Stimulated activated CD4-positive, alpha-beta T cell treated with anti-CD3 and anti-CD28 coated beads, TNF-alpha, amount 100 ng/mL, for 4 hours (primary cell): ENCODE results near the gene BANP.
"Not testable (repeated sequence)": the region's sequence is repeated elsewhere in the genome, so short reads cannot be mapped to it uniquely, and the experiment has no call there.

Experiments used
- DNase-seq, 3 experiments: peaks; one replicate each; pipeline ENCODE4 v3.0.0-alpha.2; 2020; ENCODE audit warnings: low read depth in 3 of 3

The BANP gene

GRCh38 chr16:88028177-88028930 lies 77.1 kb downstream of the BANP start:
- not testable (repeated sequence) for DNase-seq

- no peak for DNase-seq
Observed at GRCh38 chr16:88030498-88030897, 79.3 kb downstream of the BANP start.

- DNase-seq, result not testable (repeated sequence)
Observed at GRCh38 chr16:88030961-88031360, 79.7 kb downstream of the BANP start.

GRCh38 chr16:88033003-88033740 lies 81.9 kb downstream of the BANP start:
- not testable (repeated sequence) for DNase-seq

- no peak for DNase-seq
Observed at GRCh38 chr16:88034770-88035169, 83.5 kb downstream of the BANP start.

- DNase-seq, result no peak
Observed at GRCh38 chr16:88035292-88035691, 84.1 kb downstream of the BANP start.

- DNase-seq, result not testable (repeated sequence)
Observed at GRCh38 chr16:88035884-88036639, 84.8 kb downstream of the BANP start.

GRCh38 chr16:88036640-88036996 lies 85.4 kb downstream of the BANP start:
- DNase-seq, result not testable (repeated sequence)

GRCh38 chr16:88037359-88037758 lies 86.1 kb downstream of the BANP start:
- DNase-seq, result not testable (repeated sequence)

GRCh38 chr16:88037876-88038525 lies 86.8 kb downstream of the BANP start:
- not testable (repeated sequence) for DNase-seq

- not testable (repeated sequence) for DNase-seq
Observed at GRCh38 chr16:88038526-88038908, 87.3 kb downstream of the BANP start.

GRCh38 chr16:88039591-88039990 lies 88.4 kb downstream of the BANP start:
- DNase-seq, result no peak

GRCh38 chr16:88040196-88040876 lies 89.1 kb downstream of the BANP start:
- DNase-seq, result not testable (repeated sequence)

GRCh38 chr16:88040877-88041244 lies 89.6 kb downstream of the BANP start:
- not testable (repeated sequence) for DNase-seq

GRCh38 chr16:88041506-88041905 lies 90.3 kb downstream of the BANP start:
- DNase-seq, result not testable (repeated sequence)

- not testable (repeated sequence) for DNase-seq
Observed at GRCh38 chr16:88041986-88042562, 90.8 kb downstream of the BANP start.

- not testable (repeated sequence) for DNase-seq
Observed at GRCh38 chr16:88043208-88043910, 92.1 kb downstream of the BANP start.

GRCh38 chr16:88044121-88044581 lies 92.9 kb downstream of the BANP start:
- DNase-seq, result not testable (repeated sequence)

GRCh38 chr16:88045361-88045760 lies 94.1 kb downstream of the BANP start:
- not testable (repeated sequence) for DNase-seq

- DNase-seq, result no peak
Observed at GRCh38 chr16:88045820-88046303, 94.6 kb downstream of the BANP start.
